NCI-H2107 treated with DMSO at 0.1 percent for 48 hours (cell line): ENCODE results near the gene PLD1.

Source experiments
- DNase-seq: peaks from one replicate; lab custom pipeline; 2025; ENCODE audit not compliant: unreplicated experiment; lab: John Stamatoyannopoulos, UW

PLD1 gene

GRCh38 chr3:171839270-171839669 is 29.0 kb upstream of the PLD1 start:
- DNase-seq = no peak

DNA sequence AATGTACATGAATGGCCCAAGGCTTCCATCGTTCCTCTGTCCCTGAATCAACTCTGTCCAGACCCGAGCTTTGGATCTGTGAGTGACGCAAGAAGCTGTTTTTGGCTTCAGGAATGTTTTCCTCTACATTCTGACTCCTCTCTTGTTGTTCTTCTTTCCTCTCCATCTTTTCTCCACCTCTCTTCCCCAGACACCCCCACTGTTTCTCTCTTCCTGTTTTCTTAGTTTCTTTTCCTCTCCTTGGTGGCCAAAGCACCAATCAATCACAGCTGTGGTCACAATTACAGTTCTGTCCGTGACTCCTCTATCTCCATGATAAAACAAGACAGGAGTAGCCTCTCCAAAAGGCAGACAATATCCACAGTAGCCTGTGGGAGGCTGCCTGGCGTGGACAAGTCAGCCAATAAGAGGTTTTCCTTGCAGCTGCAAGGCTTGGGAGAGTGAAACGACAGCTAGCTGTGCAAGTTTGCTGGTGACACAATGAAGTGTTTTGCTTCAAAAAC is 28.0 kb upstream of the PLD1 start:
- DNase-seq = no peak

DNA sequence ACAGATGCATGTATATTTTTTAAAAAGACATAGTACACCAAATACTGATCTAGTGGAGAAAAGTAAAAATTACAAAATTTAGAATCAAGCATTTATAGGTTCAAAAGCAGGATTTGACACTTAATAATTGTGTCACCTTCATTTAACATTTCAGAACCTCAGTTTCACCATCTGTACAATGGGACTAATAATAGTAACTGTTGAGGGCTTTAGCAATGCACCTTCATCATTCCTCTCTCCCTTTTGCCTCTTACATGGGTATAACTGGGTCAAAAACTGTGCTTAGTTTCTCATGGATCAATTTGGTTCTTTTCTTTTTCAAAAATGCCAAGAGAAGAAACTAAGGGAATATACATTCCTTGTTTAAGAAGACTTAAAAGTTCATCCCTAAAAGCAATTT is 27.4 kb upstream of the PLD1 start:
- DNase-seq = no peak

- DNase-seq = no peak
Measured at GRCh38 chr3:171836855-171837254, 26.6 kb upstream of the PLD1 start.

DNA sequence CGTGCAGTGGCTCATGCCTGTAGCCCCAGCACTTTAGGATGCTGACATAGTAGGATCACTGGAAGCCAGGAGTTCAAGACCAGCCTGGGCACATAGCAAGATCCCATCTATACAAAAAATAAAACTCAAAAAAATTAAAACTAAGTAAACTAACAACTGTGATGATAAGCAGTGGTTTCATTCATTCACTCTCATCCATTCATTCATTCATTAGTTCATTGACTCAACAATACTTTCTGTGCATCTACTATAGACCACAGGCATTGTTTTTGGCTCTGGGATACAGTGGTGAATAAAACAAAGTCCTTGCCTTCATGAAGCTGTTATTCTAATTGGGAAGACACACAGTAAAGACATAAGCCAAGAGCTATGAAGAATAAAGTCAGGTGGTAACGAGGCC is 25.3 kb upstream of the PLD1 start:
- no peak for DNase-seq

DNA sequence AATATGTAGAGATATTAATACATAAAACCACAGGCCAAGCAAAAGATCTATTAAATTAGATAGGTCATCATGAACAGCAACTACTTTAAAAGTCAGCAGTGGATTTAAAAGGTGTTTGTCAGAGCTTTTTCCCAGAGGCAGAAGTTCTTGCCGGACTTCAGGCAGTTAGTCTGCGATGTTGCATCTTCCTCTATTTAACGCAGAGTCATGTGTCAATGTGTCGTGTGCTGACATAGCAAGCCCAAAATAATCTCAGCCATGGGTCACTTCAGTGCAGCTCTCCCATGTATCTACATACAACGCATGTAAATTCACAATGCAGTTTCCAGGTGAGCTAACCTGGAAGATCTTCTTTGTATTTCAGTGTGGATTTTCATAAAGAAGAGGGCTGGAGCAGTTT is 24.8 kb upstream of the PLD1 start:
- no peak for DNase-seq

DNA sequence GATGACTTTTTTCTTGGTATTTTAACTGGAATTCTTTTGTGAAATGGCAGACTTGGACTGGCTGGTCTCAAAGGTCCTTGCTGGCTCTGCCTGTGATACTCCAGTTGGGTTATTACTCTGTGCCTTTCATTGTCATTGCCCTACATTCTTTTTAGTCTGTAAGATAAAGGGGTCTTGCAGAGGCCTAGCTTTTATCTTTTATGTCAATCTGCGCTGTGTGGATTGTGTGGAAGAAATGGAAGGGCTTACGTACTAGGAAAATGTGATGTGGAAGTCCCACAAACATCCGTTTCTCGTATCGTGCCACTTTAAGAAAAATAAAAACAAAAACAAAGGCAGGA is 24.1 kb upstream of the PLD1 start:
- DNase-seq = no peak

GRCh38 chr3:171833789-171834460 is 23.6 kb upstream of the PLD1 start:
- DNase-seq = peak; percentile 51

GRCh38 chr3:171832989-171833388 is 22.7 kb upstream of the PLD1 start:
- no peak for DNase-seq

DNA sequence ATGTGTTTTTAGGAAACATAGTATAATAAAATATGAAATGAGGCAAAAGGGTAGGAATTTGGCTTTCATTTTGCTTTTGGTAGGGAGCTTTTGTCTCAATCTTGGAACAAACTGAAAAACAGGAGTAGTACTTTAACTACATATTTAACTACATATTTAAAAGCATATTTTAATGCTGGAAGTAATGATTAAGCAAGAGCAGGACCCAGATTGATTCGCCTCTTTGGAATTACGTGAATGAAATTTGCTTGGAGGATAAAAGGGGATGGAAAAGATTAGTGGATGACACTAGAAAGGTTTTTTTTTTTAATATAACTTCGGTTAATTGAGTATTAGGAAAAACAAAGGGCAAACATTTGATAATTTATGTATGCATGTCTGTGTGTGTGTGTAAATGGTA is 21.7 kb upstream of the PLD1 start:
- no peak for DNase-seq

- DNase-seq = no peak
Measured at GRCh38 chr3:171830518-171830875, 20.2 kb upstream of the PLD1 start.

GRCh38 chr3:171829841-171830517 is 19.7 kb upstream of the PLD1 start:
- no peak for DNase-seq

DNA sequence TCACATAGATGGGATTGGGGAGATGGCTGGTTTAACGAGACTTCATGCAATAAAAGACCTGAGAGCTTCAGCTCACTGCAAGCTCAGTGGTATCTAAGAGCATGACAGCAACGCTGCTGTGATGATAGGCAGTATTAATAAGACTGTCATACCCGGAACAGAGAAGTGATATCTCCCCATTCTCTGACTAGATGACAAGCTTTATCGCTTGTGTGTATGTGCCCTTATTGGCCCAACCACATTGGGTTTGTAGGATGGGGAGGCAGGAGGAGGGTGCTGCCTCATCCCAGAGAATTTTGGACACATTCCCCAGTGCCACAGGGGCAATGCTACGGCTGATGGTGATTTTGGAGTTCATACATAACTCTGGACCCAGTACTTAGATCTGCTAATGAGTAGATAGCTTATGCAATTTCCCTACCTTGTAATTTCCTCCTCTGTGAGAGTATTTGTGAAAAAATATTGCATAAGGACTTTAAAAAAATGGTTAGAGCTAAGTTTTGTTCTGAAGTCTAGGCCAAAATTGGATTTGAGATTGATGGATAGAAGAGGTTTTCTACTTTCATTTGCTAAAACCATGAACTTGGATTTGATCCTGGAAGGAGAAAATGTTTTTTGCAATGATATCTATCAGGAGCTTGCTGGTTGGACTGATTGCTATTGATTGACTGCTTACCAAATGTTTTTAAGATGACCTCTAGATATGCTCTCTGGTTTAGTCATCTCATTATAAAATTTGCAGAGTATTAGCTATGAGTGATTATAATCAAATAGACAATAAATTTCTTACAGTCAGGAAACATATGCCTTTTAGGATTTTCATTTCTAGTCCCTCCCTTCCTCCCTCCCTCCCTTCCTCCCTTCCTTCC is 18.9 kb upstream of the PLD1 start:
- no peak for DNase-seq

GRCh38 chr3:171827836-171828458 is 17.7 kb upstream of the PLD1 start:
- DNase-seq = no peak

- no peak for DNase-seq
Measured at GRCh38 chr3:171827385-171827784, 17.1 kb upstream of the PLD1 start.

- DNase-seq = peak; percentile 16
Measured at GRCh38 chr3:171825222-171825828, 15.0 kb upstream of the PLD1 start.

GRCh38 chr3:171824824-171825221 is 14.5 kb upstream of the PLD1 start:
- DNase-seq = no peak

DNA sequence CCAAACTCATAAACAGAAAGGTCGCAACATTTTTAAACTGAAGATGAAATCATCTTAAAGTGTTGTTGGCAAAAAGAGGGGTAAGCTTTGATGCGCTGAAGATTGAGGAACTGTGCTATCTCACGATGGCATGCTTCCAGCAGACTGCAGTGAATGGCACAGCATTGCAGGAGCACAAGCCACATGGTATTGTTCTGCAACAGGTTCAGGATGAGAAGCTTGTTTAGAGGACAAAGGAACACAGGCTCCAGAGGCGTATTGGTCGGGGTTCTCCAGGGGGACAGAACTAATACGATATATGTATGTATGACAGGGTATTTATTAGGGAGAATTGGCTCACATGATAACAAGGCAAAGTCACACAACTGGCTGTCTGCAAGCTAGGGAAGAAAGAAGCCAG is 13.8 kb upstream of the PLD1 start:
- DNase-seq = no peak

GRCh38 chr3:171822431-171823106 is 12.3 kb upstream of the PLD1 start:
- DNase-seq = no peak

- DNase-seq = no peak
Measured at GRCh38 chr3:171821778-171822358, 11.6 kb upstream of the PLD1 start.
